H1 (cell line): ENCODE data around the gene FGF19.

Experiments used
- CTCF ChIP-seq, 3 experiments: IDR thresholded peaks; 1 replicate in 2 of 3; 2 replicates in 1 of 3; pipeline versions ENCODE4 v1.5.1 to v1.6.1; 2011; ENCODE audit warnings: low read length in 3 of 3, mild to moderate bottlenecking in 3 of 3, inconsistent platforms in 2 of 3, low read depth in 1 of 3, moderate library complexity in 1 of 3; ENCODE audit not compliant: insufficient read depth in 1 of 3; ENCODE audit errors: control extremely low read depth in 1 of 3
- GABPA ChIP-seq: IDR thresholded peaks from 2 replicates; pipeline ENCODE4 v1.6.1; 2011; ENCODE audit warnings: mild to moderate bottlenecking, low read length, moderate library complexity, borderline replicate concordance; ENCODE audit not compliant: insufficient read depth
- MAFK ChIP-seq: IDR thresholded peaks from 2 replicates; pipeline ENCODE4 v1.6.1; 2012; ENCODE audit warnings: low read depth, mild to moderate bottlenecking, improper control_type of control experiment, low read length
- POLR2A ChIP-seq, 2 experiments: IDR thresholded peaks; 1 replicate in 1 of 2; 2 replicates in 1 of 2; pipeline ENCODE4 v1.6.1; 2011; ENCODE audit warnings: low read depth in 2 of 2, low read length in 2 of 2, mild to moderate bottlenecking in 2 of 2; ENCODE audit errors: control extremely low read depth in 1 of 2
- POLR2AphosphoS5 ChIP-seq: IDR thresholded peaks from 2 replicates; pipeline ENCODE4 v1.6.1; 2011; ENCODE audit warnings: low read depth, low read length
- TBP ChIP-seq: IDR thresholded peaks from 2 replicates; pipeline ENCODE4 v1.6.1; 2011; ENCODE audit warnings: low read depth, low read length, improper control_type of control experiment

- no peak for TF ChIP-seq MAFK
- no peak for TF ChIP-seq POLR2A (IDR thresholded peaks at IDR 0.05; ENCODE audit: control extremely low read depth in 1 of 2, low read depth in 2 of 2, low read length in 2 of 2)
- TF ChIP-seq CTCF (IDR thresholded peaks at IDR 0.05; ENCODE audit: control extremely low read depth in 1 of 3, insufficient read depth in 1 of 3, low read depth in 1 of 3, low read length in 3 of 3) = peak; percentile 87 to 99 (median 98)
- peak; percentile 15; the same call in 1 of the 2 replicates for TF ChIP-seq TBP
- no peak for TF ChIP-seq POLR2AphosphoS5
- no peak for TF ChIP-seq GABPA
Measured at GRCh38 chr11:69670158-69670845, 33.5 kb downstream of the FGF19 start.
